Astrocyte of the cerebellum (primary cell): ENCODE data around the gene TXNDC2.

Experiments
- DNase-seq: peaks from one replicate; pipeline ENCODE4 v3.0.0-alpha.2; 2011; ENCODE audit warnings: low read depth
- H3K4me3 ChIP-seq: 2 replicates; pipeline ENCODE4 v1.5.1; 2011; ENCODE audit warnings: mild to moderate bottlenecking, low read depth, low read length, moderate library complexity
- CTCF ChIP-seq: IDR thresholded peaks from 2 replicates; pipeline ENCODE4 v1.5.1; 2012; ENCODE audit warnings: low read length, low read depth, moderate library complexity, mild to moderate bottlenecking; ENCODE audit errors: missing control alignments
- in situ Hi-C: cut with HindIII; loops from 2 replicates; pipeline ENCODE4 v1.10.0; 2017; ENCODE audit warnings: low sequenced_read_pairs

TXNDC2 gene

DNA sequence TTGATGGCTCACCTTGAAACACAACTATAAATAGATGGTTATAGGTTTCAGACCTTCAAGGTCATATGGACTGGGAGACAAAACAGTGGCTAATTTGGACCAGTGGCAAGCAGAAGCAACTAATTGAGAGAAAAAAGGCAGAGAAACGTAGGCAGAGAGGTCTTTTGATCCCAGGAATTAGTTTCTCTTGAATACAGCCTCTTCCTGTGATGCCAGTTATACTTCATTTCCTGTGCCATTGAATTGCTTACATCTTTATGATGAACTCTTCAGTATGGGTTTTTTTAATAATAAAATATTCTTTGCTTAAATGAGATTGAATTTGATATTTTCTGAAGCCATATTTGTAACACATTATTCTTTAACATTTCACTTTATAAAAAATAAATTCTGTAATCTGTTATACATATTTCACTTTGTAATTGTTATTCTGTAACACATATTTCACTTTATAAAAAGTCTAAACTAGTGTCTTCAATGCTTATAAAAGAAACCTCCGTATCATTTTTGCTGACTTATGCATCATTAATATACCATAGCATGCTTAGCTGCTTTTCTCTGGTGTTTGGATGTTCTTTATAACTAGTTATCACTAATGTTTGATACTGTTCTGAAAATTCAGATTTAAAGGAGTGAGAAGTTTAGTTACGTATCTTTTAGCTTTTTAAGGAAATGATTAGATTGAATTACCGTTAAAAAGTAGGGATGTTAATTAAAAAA lies 37.0 kb downstream of the TXNDC2 start:
- in situ Hi-C loops, result loop anchor here (5.0 kb wide), 1 partner anchor 55 kb away; no protein-coding TSS in a partner anchor
- TF ChIP-seq CTCF, result no peak
- no peak for DNase-seq
- H3K4me3 ChIP-seq, result no peak overlapping the region

- in situ Hi-C loops, result loop anchor here (5.0 kb wide), 1 partner anchor 57 kb away; no protein-coding TSS in a partner anchor
- H3K4me3 ChIP-seq, result no peak overlapping the region
- TF ChIP-seq CTCF, result no peak
- no peak for DNase-seq
Measured at GRCh38 chr18:9924371-9924943, 38.7 kb downstream of the TXNDC2 start.

GRCh38 chr18:9925369-9925768 lies 39.6 kb downstream of the TXNDC2 start:
- TF ChIP-seq CTCF, result no peak
- in situ Hi-C loops, result no loop called here
- DNase-seq, result no peak
- H3K4me3 ChIP-seq, result no peak overlapping the region

- no peak for DNase-seq
- TF ChIP-seq CTCF, result no peak
- H3K4me3 ChIP-seq, result no peak overlapping the region
- in situ Hi-C loops, result no loop called here
Measured at GRCh38 chr18:9925795-9926194, 40.0 kb downstream of the TXNDC2 start.

DNA sequence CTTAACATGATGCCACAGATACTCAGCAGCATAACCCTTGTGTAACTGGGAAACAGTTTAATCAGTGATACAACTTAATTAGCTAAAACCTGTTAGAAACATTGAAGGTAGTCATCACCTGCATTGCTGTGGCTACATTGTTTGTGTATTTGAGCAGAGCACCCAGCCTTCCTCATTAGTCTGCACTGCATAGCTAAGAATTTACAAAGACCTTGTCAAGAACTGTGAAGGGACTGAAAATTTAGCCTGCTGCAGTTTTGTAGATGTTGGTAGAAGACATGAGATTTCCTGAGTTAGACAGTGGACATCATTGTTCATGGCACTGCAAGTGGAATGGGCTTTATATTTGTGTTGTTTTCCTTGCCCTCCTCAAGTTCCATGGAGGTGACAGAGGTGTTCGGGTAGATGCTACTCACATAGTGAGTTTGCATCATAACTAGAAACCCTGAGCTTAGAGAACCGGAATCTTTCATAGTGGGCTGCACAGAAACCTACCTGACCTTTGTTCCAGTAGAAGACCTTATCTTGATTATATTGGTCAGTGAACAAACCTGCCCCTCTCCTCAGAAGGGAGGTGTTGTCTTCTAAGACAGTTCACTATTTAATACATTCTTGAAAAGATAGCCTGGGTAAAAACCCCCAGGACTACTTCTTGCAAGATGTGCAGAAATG lies 40.6 kb downstream of the TXNDC2 start:
- TF ChIP-seq CTCF, result no peak
- in situ Hi-C loops, result no loop called here
- no peak overlapping the region for H3K4me3 ChIP-seq
- DNase-seq, result no peak

- TF ChIP-seq CTCF, result no peak
- H3K4me3 ChIP-seq, result no peak overlapping the region
- in situ Hi-C loops, result no loop called here
- DNase-seq, result no peak
Measured at GRCh38 chr18:9926977-9927376, 41.2 kb downstream of the TXNDC2 start.
